GM12801 (cell line): Measurements from ENCODE around the gene MTMR10.

Source experiments
- CTCF ChIP-seq: IDR thresholded peaks from one replicate; pipeline ENCODE4 v1.5.1; 2011; ENCODE audit warnings: control low read depth; ENCODE audit not compliant: insufficient read length; ENCODE audit errors: extremely low read depth

Gene MTMR10

GRCh38 chr15:30903497-30904187 lies 87.8 kb downstream of the MTMR10 start, which contains the start of gene FAN1:
Gene FAN1 (plus strand): TSS chr15:30903915. CDS start chr15:30904664, 749 bp downstream.
- no peak for TF ChIP-seq CTCF

- no peak for TF ChIP-seq CTCF
These were observed 89.5 kb downstream of the MTMR10 start for GRCh38 chr15:30901889-30902288.

- TF ChIP-seq CTCF, result no peak
These were observed 95.2 kb downstream of the MTMR10 start for GRCh38 chr15:30896211-30896606.

GRCh38 chr15:30895461-30896210 lies 95.8 kb downstream of the MTMR10 start:
- no peak for TF ChIP-seq CTCF

- TF ChIP-seq CTCF, result no peak
These were observed 102.2 kb downstream of the MTMR10 start for GRCh38 chr15:30889196-30889595.
